Mesendoderm (in vitro differentiated cells): ENCODE data around the gene ATF7IP.
"Not testable (repeated sequence)": the region's sequence is repeated elsewhere in the genome, so short reads cannot be mapped to it uniquely, and the experiment has no call there.

Experiments used
- DNase-seq: peaks from one replicate; pipeline ENCODE4 v3.0.0; 2013
- H2AK5ac ChIP-seq: 2 replicates; pipeline ENCODE4 v1.6.1; 2013; ENCODE audit warnings: low read length, inconsistent platforms
- H2BK120ac ChIP-seq: 2 replicates; pipeline ENCODE4 v1.6.1; 2013; ENCODE audit warnings: low read depth, mild to moderate bottlenecking, low read length, moderate library complexity, mixed read lengths
- H2BK15ac ChIP-seq: replicated peaks from 2 replicates; pipeline ENCODE4 v1.6.1; 2013; ENCODE audit warnings: low read depth, mild to moderate bottlenecking, moderate library complexity
- H2BK5ac ChIP-seq: 2 replicates; pipeline ENCODE4 v1.6.1; 2013; ENCODE audit warnings: low read length, inconsistent platforms
- H3K18ac ChIP-seq: 2 replicates; pipeline ENCODE4 v1.6.1; 2013; ENCODE audit warnings: mild to moderate bottlenecking, low read length, mixed read lengths
- H3K23ac ChIP-seq: one replicate; pipeline ENCODE4 v1.6.1; 2013; ENCODE audit warnings: low read length
- H3K27ac ChIP-seq: 2 replicates; pipeline ENCODE4 v1.5.1; 2013; ENCODE audit warnings: low read depth, mild to moderate bottlenecking, inconsistent platforms, low read length, moderate library complexity
- H3K27me3 ChIP-seq: 2 replicates; pipeline ENCODE4 v1.6.1; 2013; ENCODE audit warnings: low read length, control low read depth, mild to moderate bottlenecking, inconsistent platforms; ENCODE audit not compliant: insufficient read depth, poor library complexity
- H3K36me3 ChIP-seq: 2 replicates; pipeline ENCODE4 v1.6.1; 2013; ENCODE audit warnings: low read length, inconsistent platforms; ENCODE audit not compliant: control insufficient read depth, insufficient read depth
- H3K4ac ChIP-seq: one replicate; pipeline ENCODE4 v1.6.1; 2013; ENCODE audit warnings: low read depth, mild to moderate bottlenecking, low read length, moderate library complexity
- H3K4me1 ChIP-seq: 2 replicates; pipeline ENCODE4 v1.6.1; 2013; ENCODE audit warnings: low read depth, low read length, inconsistent platforms; ENCODE audit not compliant: control insufficient read depth
- H3K4me2 ChIP-seq: 2 replicates; pipeline ENCODE4 v1.6.1; 2013; ENCODE audit warnings: low read length
- H3K4me3 ChIP-seq: 2 replicates; pipeline ENCODE4 v1.5.1; 2013; ENCODE audit warnings: mild to moderate bottlenecking, low read length
- H3K56ac ChIP-seq: one replicate; pipeline ENCODE4 v1.6.1; 2013; ENCODE audit warnings: low read length
- H3K79me1 ChIP-seq: 2 replicates; pipeline ENCODE4 v1.6.1; 2013; ENCODE audit warnings: low read length, inconsistent platforms
- H3K79me2 ChIP-seq: 2 replicates; pipeline ENCODE4 v1.6.1; 2013; ENCODE audit warnings: mild to moderate bottlenecking, low read length; ENCODE audit not compliant: control insufficient read depth, insufficient read depth
- H3K9ac ChIP-seq: 2 replicates; pipeline ENCODE4 v1.6.1; 2013; ENCODE audit warnings: low read length, inconsistent platforms
- H4K5ac ChIP-seq: one replicate; pipeline ENCODE4 v1.6.1; 2013; ENCODE audit warnings: low read length
- H4K8ac ChIP-seq: one replicate; pipeline ENCODE4 v1.6.1; 2013; ENCODE audit warnings: low read depth, mild to moderate bottlenecking, control low read depth, low read length, moderate library complexity
- WGBS: extraction: QIAGEN DNeasy Blood & Tissue Kit; methylation state at CpG from one replicate; pipeline ENCODE4 v1.1.7; 2013; ENCODE audit warnings: low lambda C conversion rate, missing lambda C conversion rate; ENCODE audit not compliant: insufficient coverage; ENCODE audit errors: extremely low coverage; 5-methylcytosine and 5-hydroxymethylcytosine counted together

Gene ATF7IP

DNA sequence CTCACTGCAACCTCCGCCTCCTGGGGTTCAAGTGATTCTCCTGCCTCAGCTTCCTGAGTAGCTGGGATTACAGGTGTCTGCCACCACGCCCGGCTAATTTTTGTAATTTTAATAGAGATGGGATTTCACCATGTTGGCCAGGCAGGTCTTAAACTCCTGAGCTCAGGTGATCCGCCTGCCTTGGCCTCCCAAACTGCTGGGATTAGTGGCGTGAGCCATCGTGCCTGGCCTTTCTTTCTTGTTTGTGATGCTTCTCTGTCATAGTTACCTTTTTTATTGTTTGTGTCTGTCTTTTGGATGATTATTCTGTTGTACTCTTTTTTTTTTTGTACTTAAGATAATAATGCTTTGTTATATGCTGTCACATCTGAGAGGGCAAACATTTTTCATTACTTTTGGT, 35.8 kb downstream of the ATF7IP start:
- not testable (repeated sequence) for H3K23ac ChIP-seq, H4K5ac ChIP-seq, H2AK5ac ChIP-seq, H3K36me3 ChIP-seq, H3K4me1 ChIP-seq, H3K18ac ChIP-seq, H3K27me3 ChIP-seq, DNase-seq, H3K4ac ChIP-seq, H3K9ac ChIP-seq, H3K56ac ChIP-seq, H3K4me2 ChIP-seq, H4K8ac ChIP-seq, H2BK5ac ChIP-seq, H3K79me1 ChIP-seq, H3K4me3 ChIP-seq, H2BK15ac ChIP-seq, H2BK120ac ChIP-seq, H3K27ac ChIP-seq
- no CpG with 5 or more reads among the region's 6 CpGs for WGBS
- peaks cover 56% of the 10 kb centered on the region for H3K79me2 ChIP-seq

DNA sequence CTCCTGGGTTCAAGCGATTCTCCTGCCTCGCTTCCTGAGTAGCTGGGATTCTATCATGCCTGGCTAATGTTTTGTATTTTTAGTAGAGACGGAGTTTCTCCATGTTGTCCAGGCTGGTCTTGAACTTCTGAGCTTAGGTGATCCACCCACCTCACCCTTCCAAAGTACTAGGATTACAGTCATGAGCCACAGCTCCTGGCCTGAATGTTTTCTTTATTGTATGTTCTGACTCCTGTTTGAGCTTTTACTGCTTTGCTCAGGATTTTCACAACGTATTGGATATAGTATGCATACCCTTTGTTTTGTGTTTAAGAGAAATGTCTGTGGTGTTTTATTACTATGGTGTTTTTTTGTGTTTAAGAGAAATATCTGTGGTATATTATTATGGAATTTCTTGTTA, 37.2 kb downstream of the ATF7IP start:
- no CpG with 5 or more reads among the region's 4 CpGs for WGBS
- H3K27ac ChIP-seq = no peak overlapping the region

DNA sequence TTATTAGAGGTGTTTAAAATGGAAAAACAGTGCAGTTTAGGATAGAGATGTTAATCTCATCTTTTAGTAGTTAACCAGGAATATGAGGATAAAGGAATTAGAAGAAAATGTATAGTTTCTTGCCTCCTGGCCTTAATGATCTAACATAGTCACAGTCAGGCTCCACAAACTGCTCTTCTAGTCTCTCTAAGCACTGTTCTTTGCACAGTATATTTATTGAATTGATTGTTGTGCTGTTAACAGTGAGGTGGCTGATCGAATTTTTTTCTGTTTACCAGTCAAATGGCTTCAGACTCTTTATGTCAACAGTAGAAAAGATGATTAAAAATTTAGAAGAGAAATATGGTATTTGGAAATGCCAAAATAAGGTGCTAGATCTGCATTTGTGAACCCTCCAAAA, 37.8 kb downstream of the ATF7IP start:
- Histone ChIP-seq H4K5ac (no peak overlapping the region), H3K4me1 (no peaks in the 10 kb centered on the region), H3K4me2 (no peak overlapping the region), H2BK5ac (no peak overlapping the region), H3K4ac (no peak overlapping the region), H3K4me3 (no peak overlapping the region), H3K79me2 (peaks cover 57% of the 10 kb centered on the region), H3K56ac (no peak overlapping the region), H2BK120ac (no peak overlapping the region), H3K9ac (no peak overlapping the region), H3K23ac (no peak overlapping the region), H2BK15ac (no peak overlapping the region), H3K36me3 (no peaks in the 10 kb centered on the region), H3K18ac (no peak overlapping the region), H3K27ac (no peak overlapping the region), H3K27me3 (no peaks in the 10 kb centered on the region), H3K79me1 (no peaks in the 10 kb centered on the region), H4K8ac (no peak overlapping the region), H2AK5ac (no peak overlapping the region)
- WGBS = no CpG with 5 or more reads among the region's 1 CpG
- DNase-seq = no peak

More for the DNA sequence above, 37.2 kb downstream of the ATF7IP start:
- DNase-seq = no peak
- Histone ChIP-seq H3K36me3 (no peaks in the 10 kb centered on the region), H3K79me1 (no peaks in the 10 kb centered on the region), H3K18ac (no peak overlapping the region), H4K8ac (no peak overlapping the region), H3K4me2 (no peak overlapping the region), H3K79me2 (peaks cover 54% of the 10 kb centered on the region), H2AK5ac (no peak overlapping the region), H3K4me3 (no peak overlapping the region), H3K27me3 (no peaks in the 10 kb centered on the region), H4K5ac (no peak overlapping the region), H3K23ac (no peak overlapping the region), H3K9ac (no peak overlapping the region), H2BK120ac (no peak overlapping the region), H2BK15ac (no peak overlapping the region), H3K56ac (peak overlapping the region; percentile 26), H3K4ac (no peak overlapping the region), H2BK5ac (no peak overlapping the region), H3K4me1 (no peaks in the 10 kb centered on the region)

DNA sequence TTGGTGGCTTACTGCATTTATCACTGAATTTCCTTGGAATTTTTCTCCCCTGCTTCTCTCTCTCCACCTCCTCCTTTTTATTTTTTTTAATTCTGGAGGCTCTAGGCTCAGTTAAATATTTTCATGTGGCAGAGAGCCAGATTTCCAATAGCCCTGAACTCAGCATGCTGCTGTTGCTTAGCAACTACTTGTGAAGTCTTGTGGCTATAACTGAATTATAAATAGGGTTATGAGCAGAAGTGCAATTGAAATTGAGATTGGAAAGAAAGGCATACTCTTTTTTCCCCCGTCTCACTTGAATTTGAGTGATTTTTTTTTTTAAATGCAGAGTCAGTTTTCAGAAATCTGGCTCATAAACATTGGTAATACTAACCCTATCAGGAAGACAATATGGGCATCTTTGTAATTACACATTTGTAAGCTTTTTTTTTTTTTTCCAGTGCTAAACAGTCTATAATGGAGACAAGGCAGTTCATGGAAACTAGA, 38.3 kb downstream of the ATF7IP start:
- Histone ChIP-seq H2AK5ac (no peak overlapping the region), H3K4me2 (no peak overlapping the region), H3K4ac (no peak overlapping the region), H3K36me3 (no peaks in the 10 kb centered on the region), H3K56ac (no peak overlapping the region), H2BK120ac (no peak overlapping the region), H3K4me1 (no peaks in the 10 kb centered on the region), H3K27ac (no peak overlapping the region), H4K8ac (no peak overlapping the region), H4K5ac (no peak overlapping the region), H3K23ac (no peak overlapping the region), H2BK5ac (no peak overlapping the region), H3K18ac (no peak overlapping the region), H3K79me2 (peaks cover 57% of the 10 kb centered on the region), H2BK15ac (no peak overlapping the region), H3K9ac (no peak overlapping the region), H3K79me1 (no peaks in the 10 kb centered on the region), H3K4me3 (no peak overlapping the region), H3K27me3 (no peaks in the 10 kb centered on the region)
- no peak for DNase-seq
- no CpG with 5 or more reads among the region's 1 CpG for WGBS

DNA sequence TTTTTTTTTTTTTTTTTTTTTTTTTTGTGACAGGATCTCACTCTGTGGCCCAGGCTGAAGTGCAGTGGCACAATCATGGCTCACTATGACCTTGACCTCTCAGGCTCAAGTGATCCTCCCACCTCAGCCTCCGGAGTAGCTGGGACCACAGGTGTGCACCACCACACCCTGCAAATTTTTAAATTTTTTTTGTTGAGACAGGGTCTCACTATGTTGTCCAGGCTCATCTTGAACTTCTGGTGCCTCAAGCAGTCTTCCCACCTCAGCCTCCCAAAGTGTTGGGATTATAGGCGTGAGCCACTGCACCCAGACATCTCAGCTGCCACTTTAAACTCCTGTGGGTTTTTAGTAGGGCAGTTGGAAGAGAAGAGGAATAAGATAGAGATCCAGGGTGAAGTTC, 39.9 kb downstream of the ATF7IP start:
- not testable (repeated sequence) for H2BK5ac ChIP-seq, H2AK5ac ChIP-seq, H2BK15ac ChIP-seq, H2BK120ac ChIP-seq, H3K4ac ChIP-seq, H4K5ac ChIP-seq, H3K56ac ChIP-seq, H3K4me2 ChIP-seq, H3K79me1 ChIP-seq, H3K18ac ChIP-seq, H4K8ac ChIP-seq, H3K36me3 ChIP-seq, H3K4me1 ChIP-seq, H3K27ac ChIP-seq, H3K9ac ChIP-seq, H3K23ac ChIP-seq, DNase-seq, H3K4me3 ChIP-seq, H3K27me3 ChIP-seq
- no CpG with 5 or more reads among the region's 2 CpGs for WGBS
- H3K79me2 ChIP-seq = peaks cover 59% of the 10 kb centered on the region

DNA sequence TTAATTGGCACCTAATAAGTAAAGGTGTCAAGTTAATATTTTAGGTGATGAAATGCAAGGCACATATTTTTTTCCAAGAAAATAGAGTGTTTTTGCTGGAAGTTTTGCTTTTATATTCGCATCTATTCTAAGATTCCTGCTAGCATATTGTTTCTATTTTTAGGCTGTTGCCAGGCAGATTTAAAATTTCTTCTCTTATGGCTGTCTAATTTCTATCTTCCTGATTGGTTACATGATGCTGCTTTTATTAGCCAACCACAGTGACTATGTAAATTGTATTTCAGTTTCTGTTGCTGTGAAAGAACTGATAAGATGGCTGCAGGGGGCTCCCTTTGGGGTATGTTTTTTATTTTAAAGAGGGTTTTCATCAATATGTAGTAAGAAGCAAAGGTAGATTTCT, 42.7 kb downstream of the ATF7IP start:
- Histone ChIP-seq H2AK5ac (no peak overlapping the region), H4K5ac (no peak overlapping the region), H3K56ac (no peak overlapping the region), H3K9ac (no peak overlapping the region), H3K18ac (no peak overlapping the region), H2BK5ac (no peak overlapping the region), H3K4ac (no peak overlapping the region), H3K27ac (no peak overlapping the region), H3K36me3 (no peaks in the 10 kb centered on the region), H3K23ac (no peak overlapping the region), H2BK120ac (no peak overlapping the region), H3K4me1 (no peaks in the 10 kb centered on the region), H3K79me1 (peaks cover 4% of the 10 kb centered on the region), H3K27me3 (no peaks in the 10 kb centered on the region), H2BK15ac (no peak overlapping the region), H3K4me2 (no peak overlapping the region), H3K4me3 (no peak overlapping the region), H3K79me2 (peaks cover 55% of the 10 kb centered on the region), H4K8ac (no peak overlapping the region)
- no CpG with 5 or more reads among the region's 1 CpG for WGBS
- peak; percentile 65 for DNase-seq
